Activated CD4-positive, alpha-beta T cell treated with anti-CD3 and anti-CD28 coated beads, Interleukin-2, amount 10 ng/mL, durations not matched to agents 24 days and 14 days (primary cell): Measurements from ENCODE around the gene SLC4A4. TPM values are rescaled to one million over a fixed set of nuclear protein-coding genes. Genes with fewer than 3 reads are reported as not detected.

ENCODE experiments used
- DNase-seq: peaks from one replicate; pipeline ENCODE4 v3.0.0; 2022
- H3K27ac Mint-ChIP-seq: one replicate; pipeline ENCODE4 v1.8.0; 2022; ENCODE audit warnings: mild to moderate bottlenecking, mixed read lengths
- H3K27me3 Mint-ChIP-seq: one replicate; pipeline ENCODE4 v1.8.0; 2022; ENCODE audit warnings: mixed read lengths
- H3K36me3 Mint-ChIP-seq: one replicate; pipeline ENCODE4 v1.8.0; 2022; ENCODE audit warnings: low read depth, mild to moderate bottlenecking, mixed read lengths
- H3K4me1 Mint-ChIP-seq: one replicate; pipeline ENCODE4 v1.8.0; 2021; ENCODE audit warnings: mixed read lengths
- H3K4me3 Mint-ChIP-seq: one replicate; pipeline ENCODE4 v1.8.0; 2022; ENCODE audit warnings: mild to moderate bottlenecking, moderate library complexity, mixed read lengths
- H3K9me3 Mint-ChIP-seq: one replicate; pipeline ENCODE4 v1.8.0; 2021; ENCODE audit warnings: mixed read lengths
- intact Hi-C: fragments of 100-400 bp; cut with micrococcal nuclease; formaldehyde crosslinking; loops from one replicate; pipeline ENCODE4 v1.15.1; 2023
- total RNA-seq: library from RNA; stranded (reverse); gene quantifications from 2 replicates; pipeline ENCODE4 v1.2.3, GENCODE V29; 2022

The SLC4A4 gene
- total RNA-seq, 1 donor from 2014 or later, result 0.21 TPM

DNA sequence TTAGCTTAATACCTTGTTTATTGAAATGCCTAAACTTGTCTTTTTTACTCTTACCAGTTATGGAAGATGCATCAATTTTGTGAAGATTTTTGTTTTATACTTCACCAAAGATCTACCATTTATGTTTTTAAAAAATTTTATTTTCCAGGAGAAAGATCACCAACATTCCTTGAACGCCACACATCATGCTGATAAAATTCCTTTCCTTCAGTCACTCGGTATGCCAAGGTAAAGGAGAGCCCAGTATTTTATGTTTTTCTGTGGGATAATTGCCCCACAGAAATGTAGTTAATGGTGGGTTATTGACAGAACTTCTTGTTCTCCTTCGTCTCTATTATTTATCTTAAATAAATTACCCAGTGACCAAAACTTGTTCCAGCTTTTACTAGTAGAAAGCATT is 228.0 kb downstream of the SLC4A4 start:
- Mint-ChIP-seq H3K9me3 (no peaks in the 10 kb centered on the region), H3K4me1 (no peaks in the 10 kb centered on the region), H3K4me3 (no peak overlapping the region), H3K27me3 (no peaks in the 10 kb centered on the region), H3K36me3 (no peaks in the 10 kb centered on the region), H3K27ac (no peak overlapping the region)
- no peak for DNase-seq
- intact Hi-C loops, result no loop called here

DNA sequence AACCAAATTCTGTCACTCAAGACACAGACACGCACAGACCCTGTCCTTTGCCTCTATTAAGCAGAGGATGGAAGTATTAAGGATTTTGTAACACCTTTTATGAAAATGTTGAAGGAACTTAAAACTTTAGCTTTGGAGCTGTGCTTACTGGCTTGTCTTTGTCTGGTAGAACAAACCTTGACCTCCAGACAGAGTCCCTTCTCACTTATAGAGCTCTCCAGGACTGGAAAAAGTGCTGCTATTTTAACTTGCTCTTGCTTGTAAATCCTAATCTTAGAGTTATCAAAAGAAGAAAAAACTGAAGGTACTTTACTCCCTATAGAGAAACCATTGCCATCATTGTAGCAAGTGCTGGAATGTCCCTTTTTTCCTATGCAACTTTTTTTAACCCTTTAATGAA is 229.3 kb downstream of the SLC4A4 start:
- Mint-ChIP-seq H3K4me1 (no peaks in the 10 kb centered on the region), H3K4me3 (no peak overlapping the region), H3K9me3 (no peaks in the 10 kb centered on the region), H3K36me3 (no peaks in the 10 kb centered on the region), H3K27ac (no peak overlapping the region), H3K27me3 (no peaks in the 10 kb centered on the region)
- no peak for DNase-seq
- intact Hi-C loops, result no loop called here

DNA sequence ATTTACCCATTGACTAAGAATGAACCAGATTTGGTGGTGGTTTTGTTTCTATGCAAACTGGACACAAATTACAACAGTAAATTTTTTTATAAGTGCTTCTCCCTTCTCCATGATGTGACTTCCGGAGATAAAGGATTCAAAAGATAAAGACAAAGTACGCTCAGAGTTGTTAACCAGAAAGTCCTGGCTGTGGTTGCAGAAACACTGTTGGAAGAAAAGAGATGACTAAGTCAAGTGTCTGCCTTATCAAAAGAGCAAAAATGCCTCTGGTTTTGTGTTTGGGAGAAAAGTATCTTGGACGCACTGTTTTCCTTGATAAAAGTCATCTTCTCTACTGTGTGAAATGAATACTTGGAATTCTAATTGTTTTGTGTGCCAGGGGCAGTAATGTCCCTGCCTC is 231.7 kb downstream of the SLC4A4 start:
- Mint-ChIP-seq H3K36me3 (no peaks in the 10 kb centered on the region), H3K27me3 (no peaks in the 10 kb centered on the region), H3K27ac (no peak overlapping the region), H3K4me1 (no peaks in the 10 kb centered on the region), H3K4me3 (no peak overlapping the region), H3K9me3 (peaks cover 3% of the 10 kb centered on the region)
- no peak for DNase-seq
- intact Hi-C loops, result no loop called here

DNA sequence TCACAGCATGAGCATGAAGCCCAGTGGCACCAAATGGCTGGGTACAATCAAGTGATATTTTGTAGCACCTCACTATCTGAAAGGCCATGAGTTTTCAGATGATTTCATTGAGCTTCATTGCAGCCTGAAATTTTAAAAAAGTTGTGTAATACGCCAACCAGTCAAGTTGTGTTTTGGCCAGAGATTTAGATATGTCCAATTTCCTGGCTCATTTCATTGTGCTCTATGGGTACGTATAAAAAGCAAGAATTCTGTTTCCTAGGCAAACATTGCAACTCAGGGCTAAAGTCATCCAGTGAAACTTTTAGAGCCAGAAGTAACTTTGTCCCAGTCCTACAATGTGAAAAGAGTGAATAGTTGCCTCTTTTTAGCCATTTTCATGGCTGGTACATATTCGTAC is 232.5 kb downstream of the SLC4A4 start:
- Mint-ChIP-seq H3K4me3 (no peak overlapping the region), H3K27ac (no peak overlapping the region), H3K36me3 (no peaks in the 10 kb centered on the region), H3K4me1 (no peaks in the 10 kb centered on the region), H3K9me3 (peaks cover 3% of the 10 kb centered on the region), H3K27me3 (no peaks in the 10 kb centered on the region)
- DNase-seq, result no peak
- intact Hi-C loops, result no loop called here

DNA sequence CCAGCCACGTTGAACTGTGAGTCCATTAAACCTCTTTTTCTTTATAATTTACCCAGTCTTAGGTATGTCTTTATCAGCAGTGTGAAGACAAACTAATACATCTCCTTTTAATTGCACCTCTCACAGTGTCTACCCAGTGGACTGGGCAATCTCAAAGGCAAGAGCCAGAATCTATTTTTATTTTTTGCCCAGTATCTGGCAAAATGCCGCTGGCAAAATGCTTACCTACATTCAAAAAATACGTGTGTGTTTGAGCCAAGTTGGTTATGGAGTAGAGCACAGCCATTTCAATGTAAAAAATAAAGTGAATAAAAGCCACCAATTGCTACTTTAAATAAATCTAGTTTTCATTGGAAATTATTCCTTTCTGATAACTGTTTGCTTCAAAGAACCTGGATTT is 245.2 kb downstream of the SLC4A4 start:
- no peaks in the 10 kb centered on the region for H3K27me3 Mint-ChIP-seq
- intact Hi-C loops, result no loop called here
- no peak overlapping the region for H3K4me3 Mint-ChIP-seq
- H3K4me1 Mint-ChIP-seq, result no peaks in the 10 kb centered on the region
- H3K27ac Mint-ChIP-seq, result no peak overlapping the region
- no peak for DNase-seq
- no peaks in the 10 kb centered on the region for H3K9me3 Mint-ChIP-seq
- H3K36me3 Mint-ChIP-seq, result no peaks in the 10 kb centered on the region

DNA sequence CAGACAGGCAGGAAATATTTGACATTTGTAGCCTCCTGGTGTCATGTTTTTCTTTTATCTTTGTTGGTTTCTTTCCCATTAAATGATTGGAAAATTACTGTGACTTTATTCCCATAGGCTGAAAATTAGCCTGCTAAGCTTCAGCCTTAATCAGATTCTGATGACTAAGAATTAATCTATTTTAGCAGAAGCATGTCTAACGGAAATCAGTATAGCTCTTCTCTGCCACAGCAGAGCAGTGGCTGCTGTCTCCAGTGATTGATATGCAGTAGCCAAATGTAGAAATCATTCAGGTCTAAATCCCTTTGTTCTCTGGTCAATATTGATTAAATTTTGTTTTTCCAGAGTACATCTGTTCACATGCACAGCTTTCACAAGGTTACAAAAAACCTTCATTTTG is 245.8 kb downstream of the SLC4A4 start:
- no peaks in the 10 kb centered on the region for H3K4me1 Mint-ChIP-seq
- no peak overlapping the region for H3K27ac Mint-ChIP-seq
- H3K27me3 Mint-ChIP-seq, result no peaks in the 10 kb centered on the region
- no peaks in the 10 kb centered on the region for H3K9me3 Mint-ChIP-seq
- no peak for DNase-seq
- H3K4me3 Mint-ChIP-seq, result no peak overlapping the region
- intact Hi-C loops, result no loop called here
- H3K36me3 Mint-ChIP-seq, result no peaks in the 10 kb centered on the region

DNA sequence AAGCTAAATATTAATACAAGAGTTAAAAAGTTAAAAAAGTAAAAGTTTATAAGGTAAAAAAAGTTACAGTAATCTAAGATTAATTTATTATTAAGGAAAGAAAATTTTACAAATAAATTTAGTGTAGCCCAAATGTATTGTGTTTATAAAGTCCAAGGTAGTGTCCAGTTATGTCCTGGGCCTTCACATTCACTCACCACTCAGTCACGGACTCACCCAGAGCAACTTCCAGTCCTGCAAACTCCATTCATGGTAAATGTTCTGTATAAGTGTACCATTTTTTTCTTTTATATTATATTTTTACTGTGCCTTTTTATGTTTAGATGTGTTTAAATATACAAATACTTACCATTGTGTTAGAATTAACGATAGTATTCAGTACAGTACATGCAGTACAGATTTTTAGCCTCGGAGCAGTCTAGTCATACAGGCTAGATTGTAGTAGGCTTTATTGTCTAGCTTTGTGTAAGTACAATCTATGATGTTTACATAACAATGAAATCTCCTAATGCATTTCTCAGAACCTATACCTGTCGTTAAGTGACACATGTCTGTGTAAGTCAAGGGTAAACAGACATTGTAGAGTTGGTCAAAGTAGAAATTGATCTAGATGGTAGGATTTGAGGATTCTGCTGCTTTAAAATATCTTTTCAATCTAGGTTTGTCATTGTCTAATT is 247.4 kb downstream of the SLC4A4 start:
- Mint-ChIP-seq H3K36me3 (no peaks in the 10 kb centered on the region), H3K27ac (no peak overlapping the region)
- intact Hi-C loops, result no loop called here

DNA sequence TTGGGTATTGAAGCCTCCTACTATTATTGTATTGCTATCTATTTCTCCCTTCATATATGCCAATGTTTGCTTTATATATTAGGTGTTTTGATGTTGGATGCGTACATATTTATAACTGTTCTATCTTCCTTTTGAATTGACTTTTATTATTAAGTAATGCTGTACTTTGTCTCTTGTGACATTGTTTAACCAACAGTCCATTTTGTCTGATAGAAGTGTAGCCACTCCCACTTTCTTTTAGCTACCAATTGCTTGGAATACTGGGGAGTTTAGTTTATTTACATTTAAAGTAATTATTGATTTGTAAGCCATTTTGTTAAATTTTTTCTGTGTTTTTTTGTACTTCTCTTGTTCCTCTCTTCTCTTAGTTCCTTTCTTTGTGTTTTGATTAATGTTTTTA is 249.2 kb downstream of the SLC4A4 start:
- H3K27me3 Mint-ChIP-seq, result no peaks in the 10 kb centered on the region
- intact Hi-C loops, result no loop called here
- H3K27ac Mint-ChIP-seq, result no peak overlapping the region
- no peaks in the 10 kb centered on the region for H3K9me3 Mint-ChIP-seq
- H3K36me3 Mint-ChIP-seq, result no peaks in the 10 kb centered on the region
- no peak for DNase-seq
- no peak overlapping the region for H3K4me3 Mint-ChIP-seq
- no peaks in the 10 kb centered on the region for H3K4me1 Mint-ChIP-seq

More for the DNA sequence above, 247.4 kb downstream of the SLC4A4 start:
- H3K4me3 Mint-ChIP-seq, result no peak overlapping the region
- no peaks in the 10 kb centered on the region for H3K9me3 Mint-ChIP-seq
- no peaks in the 10 kb centered on the region for H3K4me1 Mint-ChIP-seq
- H3K27me3 Mint-ChIP-seq, result no peaks in the 10 kb centered on the region
- DNase-seq, result no peak

DNA sequence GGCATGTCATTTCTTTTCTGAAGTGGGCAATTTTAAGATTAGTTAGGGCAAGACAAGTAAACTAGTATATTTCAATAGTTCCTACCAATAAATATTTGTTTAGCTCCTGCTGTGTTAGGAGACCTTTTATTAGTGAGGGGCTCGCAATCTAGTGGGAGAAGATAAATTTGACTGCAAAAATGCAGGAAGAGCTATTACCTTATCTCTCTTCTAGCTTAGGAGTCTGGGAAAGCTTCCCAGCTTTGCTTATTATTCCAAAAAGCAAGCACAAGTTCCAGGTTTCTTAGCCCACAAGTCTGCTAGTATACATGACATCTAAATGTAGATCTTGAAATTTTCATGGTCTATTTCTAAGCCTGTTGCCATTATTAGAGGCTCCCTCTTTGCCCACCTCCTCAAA is 254.0 kb downstream of the SLC4A4 start:
- Mint-ChIP-seq H3K4me3 (no peak overlapping the region), H3K27ac (no peak overlapping the region), H3K9me3 (no peaks in the 10 kb centered on the region), H3K4me1 (no peaks in the 10 kb centered on the region), H3K36me3 (no peaks in the 10 kb centered on the region), H3K27me3 (no peaks in the 10 kb centered on the region)
- intact Hi-C loops, result no loop called here
- no peak for DNase-seq

DNA sequence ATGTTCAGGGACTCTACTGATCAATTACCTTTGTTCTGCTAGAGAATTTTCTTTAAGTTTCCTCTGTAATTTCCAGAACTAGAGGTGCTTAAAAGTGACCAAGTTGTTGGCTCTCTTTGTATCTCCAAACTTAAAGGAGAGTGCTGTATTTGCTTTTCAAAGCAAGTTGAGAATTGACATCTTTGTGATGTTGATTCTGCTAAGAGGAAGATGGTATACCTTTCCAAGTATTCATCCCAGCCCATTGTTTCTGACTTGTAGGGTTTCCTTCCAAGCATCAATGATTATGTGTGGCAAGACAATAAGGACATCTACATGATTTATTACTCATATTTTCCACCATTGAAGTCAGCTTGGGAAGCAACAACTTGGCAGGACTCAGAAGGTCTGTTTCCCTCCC is 254.5 kb downstream of the SLC4A4 start:
- Mint-ChIP-seq H3K27me3 (no peaks in the 10 kb centered on the region), H3K4me3 (no peak overlapping the region), H3K4me1 (no peaks in the 10 kb centered on the region), H3K9me3 (no peaks in the 10 kb centered on the region), H3K27ac (no peak overlapping the region), H3K36me3 (no peaks in the 10 kb centered on the region)
- intact Hi-C loops, result no loop called here
- no peak for DNase-seq

DNA sequence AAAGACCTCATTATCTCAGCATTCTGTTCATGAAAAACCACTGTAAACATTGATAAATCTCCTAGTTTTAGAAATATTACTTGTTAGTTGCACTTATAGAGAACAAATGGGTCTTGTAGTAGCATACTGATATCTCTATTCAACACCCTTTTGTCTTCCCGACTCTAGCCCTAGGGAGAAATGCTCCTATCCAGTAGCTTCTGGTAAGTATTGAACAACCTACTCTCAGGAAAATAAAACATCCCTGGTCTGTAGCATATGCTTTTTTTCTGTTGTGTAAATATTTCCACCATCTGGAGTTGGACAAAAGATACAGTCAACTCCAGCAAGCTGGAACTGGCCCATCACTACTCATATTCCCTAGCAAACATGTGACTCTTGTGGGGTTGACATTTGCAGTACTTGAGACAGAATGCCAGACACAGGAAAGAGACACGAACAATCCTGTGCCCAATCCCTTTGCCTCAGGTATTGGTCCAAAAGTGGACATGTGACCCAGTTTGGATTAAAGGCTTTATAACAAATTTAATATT is 256.8 kb downstream of the SLC4A4 start:
- Mint-ChIP-seq H3K4me1 (no peaks in the 10 kb centered on the region), H3K4me3 (no peak overlapping the region), H3K36me3 (no peaks in the 10 kb centered on the region), H3K27ac (no peak overlapping the region), H3K9me3 (no peaks in the 10 kb centered on the region), H3K27me3 (no peaks in the 10 kb centered on the region)
- DNase-seq, result no peak
- intact Hi-C loops, result no loop called here

DNA sequence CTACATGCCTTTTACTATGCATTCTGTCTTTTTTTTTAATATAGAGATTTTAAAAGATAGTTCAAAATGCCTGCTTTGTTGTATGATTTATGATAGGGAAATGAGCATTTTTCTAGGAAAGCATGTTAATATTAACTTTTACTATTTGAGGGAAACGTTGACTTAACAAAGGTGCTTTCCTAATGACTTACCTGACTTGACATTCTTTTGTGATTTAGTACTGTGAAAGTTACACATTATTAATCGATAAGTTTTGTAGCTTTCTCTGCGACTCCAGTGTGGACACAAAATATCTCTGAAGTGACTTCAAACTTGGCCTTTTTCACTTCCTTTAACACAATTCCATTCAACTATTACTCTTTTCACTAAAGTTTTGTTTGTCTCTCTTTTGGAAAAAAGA is 260.8 kb downstream of the SLC4A4 start:
- no peaks in the 10 kb centered on the region for H3K36me3 Mint-ChIP-seq
- H3K9me3 Mint-ChIP-seq, result no peaks in the 10 kb centered on the region
- no peak for DNase-seq
- H3K4me1 Mint-ChIP-seq, result no peaks in the 10 kb centered on the region
- H3K27ac Mint-ChIP-seq, result no peak overlapping the region
- H3K4me3 Mint-ChIP-seq, result no peak overlapping the region
- intact Hi-C loops, result no loop called here
- no peaks in the 10 kb centered on the region for H3K27me3 Mint-ChIP-seq

DNA sequence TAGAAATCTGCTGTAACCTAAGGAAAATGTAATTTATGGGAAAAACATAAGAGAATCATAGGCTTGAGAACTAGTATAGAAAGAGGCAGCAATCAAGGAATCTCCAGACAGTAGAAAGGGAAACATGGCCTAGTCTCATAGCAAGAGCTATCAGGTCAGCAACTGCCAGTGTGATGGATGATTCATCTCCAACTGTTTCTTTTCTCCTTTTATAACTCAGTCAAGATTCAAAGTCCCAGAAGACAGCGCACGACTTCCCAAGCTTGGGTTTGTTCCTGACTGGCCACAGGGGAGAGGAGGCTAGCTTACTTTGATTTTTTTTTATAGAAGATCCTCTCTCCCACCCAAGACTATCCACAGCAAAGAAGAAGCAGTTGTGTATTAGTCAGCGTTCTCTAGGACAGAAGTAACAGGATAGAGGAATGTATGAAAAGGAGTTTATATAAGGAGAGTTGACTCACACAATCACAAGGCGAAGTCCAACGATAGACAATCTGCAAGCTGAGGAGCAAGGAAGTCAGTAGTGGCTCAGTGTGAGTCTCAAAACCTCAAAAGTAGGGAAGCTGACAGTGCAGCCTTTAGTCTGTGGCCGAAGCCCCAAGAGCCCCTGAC is 263.6 kb downstream of the SLC4A4 start:
- Mint-ChIP-seq H3K27me3 (no peaks in the 10 kb centered on the region), H3K9me3 (peaks cover 4% of the 10 kb centered on the region), H3K4me3 (no peak overlapping the region), H3K27ac (no peak overlapping the region), H3K36me3 (no peaks in the 10 kb centered on the region), H3K4me1 (no peaks in the 10 kb centered on the region)
- intact Hi-C loops, result no loop called here
- DNase-seq, result no peak

DNA sequence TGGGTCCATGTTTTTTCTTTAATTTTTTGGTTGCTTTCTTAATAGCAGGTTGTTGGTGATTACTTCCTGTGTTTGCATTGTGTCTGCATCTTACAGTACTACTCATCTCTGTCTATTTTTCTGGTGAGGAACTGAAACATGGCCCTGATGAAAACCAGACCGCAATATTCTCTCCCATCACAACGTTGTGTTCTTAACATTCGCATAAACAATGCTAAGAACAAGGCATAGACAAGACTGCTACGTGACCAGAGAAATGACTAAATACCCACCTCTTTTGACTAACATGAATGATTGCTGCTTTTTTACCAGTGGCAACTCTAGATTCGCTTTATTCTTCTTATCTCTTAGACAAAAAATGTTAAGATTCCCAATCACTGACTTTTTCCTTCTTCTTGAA is 266.0 kb downstream of the SLC4A4 start:
- H3K36me3 Mint-ChIP-seq, result no peaks in the 10 kb centered on the region
- H3K4me3 Mint-ChIP-seq, result no peak overlapping the region
- no peak for DNase-seq
- no peaks in the 10 kb centered on the region for H3K27me3 Mint-ChIP-seq
- H3K9me3 Mint-ChIP-seq, result peaks cover 7% of the 10 kb centered on the region
- intact Hi-C loops, result no loop called here
- no peaks in the 10 kb centered on the region for H3K4me1 Mint-ChIP-seq
- no peak overlapping the region for H3K27ac Mint-ChIP-seq

DNA sequence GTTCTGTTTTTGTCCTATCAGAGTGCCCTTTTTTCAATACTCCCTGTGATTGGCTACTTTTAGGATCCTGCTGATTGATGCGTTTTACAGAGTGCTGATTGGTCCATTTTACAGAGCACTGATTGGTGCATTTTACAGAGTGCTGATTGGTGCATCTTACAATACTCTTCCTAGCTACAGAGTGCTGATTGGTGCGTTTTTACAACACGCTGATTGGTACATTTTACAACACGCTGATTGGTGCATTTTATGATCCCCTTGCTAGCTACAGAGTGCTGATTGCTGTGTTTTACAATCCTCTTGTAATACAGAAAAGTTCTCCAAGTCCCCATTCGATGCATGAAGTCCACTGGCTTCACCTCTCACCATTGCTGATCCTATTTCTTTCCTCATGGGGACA is 268.3 kb downstream of the SLC4A4 start:
- Mint-ChIP-seq H3K27me3 (no peaks in the 10 kb centered on the region), H3K4me1 (no peaks in the 10 kb centered on the region), H3K27ac (no peak overlapping the region), H3K36me3 (no peaks in the 10 kb centered on the region), H3K4me3 (no peak overlapping the region), H3K9me3 (peaks cover 7% of the 10 kb centered on the region)
- DNase-seq, result no peak
- intact Hi-C loops, result no loop called here
